Measurements from ENCODE around the gene PLEKHA5. TPM values are rescaled to one million over a fixed set of nuclear protein-coding genes. Genes with fewer than 3 reads are reported as not detected.
A peak's percentile ranks its signal among the peaks of the same experiment; 100 is the strongest.

Gene PLEKHA5
- total and polyA plus RNA-seq, 2 experiments from 2014 or later = 82.8 to 112 TPM

GRCh38 chr12:19179986-19180385 is 50.5 kb downstream of the PLEKHA5 start:
- Mint-ChIP-seq H3K36me3 (ENCODE audit: low read depth) (peaks cover 17% of the 10 kb centered on the region; the same call in 2 of the 3 replicates), H3K27me3 (ENCODE audit: insufficient read depth, low read depth, poor library complexity) (peaks cover 3% of the 10 kb centered on the region), H3K9me3 (no peaks in the 10 kb centered on the region), H3K4me1 (peaks cover 29% of the 10 kb centered on the region), H3K27ac (peak overlapping the region; percentile 80; the same call in 1 of the 2 replicates), H3K4me3 (no peak overlapping the region)
- no peak overlapping the region for H3K4me3 ChIP-seq
- TF ChIP-seq CTCF (conservative IDR thresholded peaks at IDR 0.05; ENCODE audit: low read depth in 2 of 2) = no peak
- TF ChIP-seq EZH2phosphoT487 (IDR thresholded peaks at IDR 0.05; ENCODE audit: unreplicated experiment) = no peak
- TF ChIP-seq CREB1 (CRISPR knock-in tag; IDR thresholded peaks at IDR 0.05; ENCODE audit: low read depth) = no peak
- TF ChIP-seq ZNF331 (CRISPR knock-in tag; IDR thresholded peaks at IDR 0.05; ENCODE audit: low read depth) = no peak
- no peak for TF ChIP-seq ZNF462 (CRISPR knock-in tag; IDR thresholded peaks at IDR 0.05)
- no peak for TF ChIP-seq POLR2AphosphoS5 (IDR thresholded peaks at IDR 0.05; ENCODE audit: low read depth)
- no peak for TF ChIP-seq EZH2 (IDR thresholded peaks at IDR 0.05; ENCODE audit: low read depth, unreplicated experiment)
- no peak for TF ChIP-seq REST (IDR thresholded peaks at IDR 0.05; ENCODE audit: unreplicated experiment)
- no peak for TF ChIP-seq ETS1 (IDR thresholded peaks at IDR 0.05)
- TF ChIP-seq NANOG (IDR thresholded peaks at IDR 0.05; ENCODE audit: borderline replicate concordance) = no peak
- TF ChIP-seq STAT1 (IDR thresholded peaks at IDR 0.05; ENCODE audit: unreplicated experiment) = no peak
- TF ChIP-seq ZNF114 (CRISPR knock-in tag; IDR thresholded peaks at IDR 0.05) = no peak
- TF ChIP-seq JUNB (IDR thresholded peaks at IDR 0.05; ENCODE audit: unreplicated experiment) = no peak
- H2AFZ ChIP-seq = no peak overlapping the region
- peaks cover 100% of the 10 kb centered on the region for H3K79me2 ChIP-seq (replicated peaks; ENCODE audit: insufficient read depth)
- DNase-seq (ENCODE audit: low spot score) (no peak), ATAC-seq (no peak)
- peaks cover 25% of the 10 kb centered on the region for H3K4me1 ChIP-seq (ENCODE audit: insufficient read depth)
- no peaks in the 10 kb centered on the region for H3K9me2 ChIP-seq (ENCODE audit: insufficient read depth)
- peak overlapping the region; percentile 12; the same call in 1 of the 2 replicates for H3K27ac ChIP-seq (ENCODE audit: low read depth)
- H3F3A ChIP-seq (replicated peaks; ENCODE audit: low read depth) = no peaks in the 10 kb centered on the region
- H4K20me1 ChIP-seq (replicated peaks; ENCODE audit: insufficient read depth) = peaks cover 13% of the 10 kb centered on the region; the same call in 1 of the 2 replicates
- H3K36me3 ChIP-seq (ENCODE audit: insufficient read depth) = no peaks in the 10 kb centered on the region; the same call in 1 of the 2 replicates
- no peak overlapping the region for H3K4me2 ChIP-seq
- no peaks in the 10 kb centered on the region for H3K27me3 ChIP-seq (ENCODE audit: insufficient read depth)

Measured in GM23338 (cell line).